Stimulated activated naive CD4-positive, alpha-beta T cell (primary cell): ENCODE results near the gene APBB3.

ENCODE experiments used
- DNase-seq, 6 experiments: peaks; one replicate each; lab custom pipeline; 2025; lab: John Stamatoyannopoulos, UW

APBB3 gene

GRCh38 chr5:140574165-140574564 lies 9.8 kb upstream of the APBB3 start:
- no peak for DNase-seq

GRCh38 chr5:140573683-140574082 lies 9.3 kb upstream of the APBB3 start:
- DNase-seq, result no peak

GRCh38 chr5:140571105-140571504 lies 6.7 kb upstream of the APBB3 start:
- no peak for DNase-seq

- DNase-seq, result no peak
Measured at GRCh38 chr5:140570488-140570887, 6.1 kb upstream of the APBB3 start.

GRCh38 chr5:140570058-140570457 lies 5.7 kb upstream of the APBB3 start:
- no peak for DNase-seq

GRCh38 chr5:140569197-140569596 lies 4.8 kb upstream of the APBB3 start:
- DNase-seq, result peak in 1 of 6 experiments; percentile 11

- DNase-seq, result no peak
Measured at GRCh38 chr5:140568443-140569063, 4.2 kb upstream of the APBB3 start.

GRCh38 chr5:140567871-140568270 lies 3.5 kb upstream of the APBB3 start:
- no peak for DNase-seq

GRCh38 chr5:140567136-140567818 lies 2.9 kb upstream of the APBB3 start:
- no peak for DNase-seq

- no peak for DNase-seq
Measured at GRCh38 chr5:140566665-140567064, 2.3 kb upstream of the APBB3 start.

- no peak for DNase-seq
Measured at GRCh38 chr5:140565780-140566095, 1.3 kb upstream of the APBB3 start.

- no peak for DNase-seq
Measured at GRCh38 chr5:140565024-140565779, 804 bp upstream of the APBB3 start.

- DNase-seq, result peak in 1 of 6 experiments; percentile 29
Measured at GRCh38 chr5:140563596-140563995, 802 bp downstream of the APBB3 start.

- no peak for DNase-seq
Measured at GRCh38 chr5:140561753-140562523, 2.5 kb downstream of the APBB3 start.

- DNase-seq, result no peak
Measured at GRCh38 chr5:140560227-140560626, 4.2 kb downstream of the APBB3 start.

GRCh38 chr5:140558542-140558941 lies 5.9 kb downstream of the APBB3 start:
- DNase-seq, result no peak

- DNase-seq, result no peak
Measured at GRCh38 chr5:140557965-140558364, 6.4 kb downstream of the APBB3 start.

GRCh38 chr5:140557136-140557805 lies 7.1 kb downstream of the APBB3 start, which contains the start of gene SRA1:
Gene SRA1, minus strand, starts transcription at chr5:140557473. Its CDS starts 21 bp downstream, at chr5:140557452.
- DNase-seq, result peak; percentile 58 to 85 (median 69)

- DNase-seq, result no peak
Measured at GRCh38 chr5:140556438-140556837, 8.0 kb downstream of the APBB3 start.

GRCh38 chr5:140555747-140556312 lies 8.6 kb downstream of the APBB3 start:
- DNase-seq, result no peak

- DNase-seq, result no peak
Measured at GRCh38 chr5:140554454-140554853, 9.9 kb downstream of the APBB3 start.
